ENCODE data around the gene TGFBR3.
"Not testable (repeated sequence)": the region's sequence is repeated elsewhere in the genome, so short reads cannot be mapped to it uniquely, and the experiment has no call there.

TGFBR3 gene

GRCh38 chr1:91847851-91848250 lies 38.1 kb downstream of the TGFBR3 start:
- no peak for DNase-seq (ENCODE audit: low read depth)

GRCh38 chr1:91846639-91847013 lies 39.3 kb downstream of the TGFBR3 start:
- no peak for DNase-seq (ENCODE audit: low read depth)

GRCh38 chr1:91846007-91846638 lies 39.8 kb downstream of the TGFBR3 start:
- no peak for DNase-seq (ENCODE audit: low read depth)

- no peak for DNase-seq (ENCODE audit: low read depth)
Observed at GRCh38 chr1:91844862-91845528, 41.0 kb downstream of the TGFBR3 start.

GRCh38 chr1:91843843-91844242 lies 42.1 kb downstream of the TGFBR3 start:
- DNase-seq (ENCODE audit: low read depth): no peak

GRCh38 chr1:91842563-91842962 lies 43.4 kb downstream of the TGFBR3 start:
- no peak for DNase-seq (ENCODE audit: low read depth)

GRCh38 chr1:91842056-91842455 lies 43.9 kb downstream of the TGFBR3 start:
- DNase-seq (ENCODE audit: low read depth): no peak

GRCh38 chr1:91840276-91840675 lies 45.7 kb downstream of the TGFBR3 start:
- DNase-seq (ENCODE audit: low read depth): not testable (repeated sequence)

- DNase-seq (ENCODE audit: low read depth): no peak
Observed at GRCh38 chr1:91836331-91837040, 49.5 kb downstream of the TGFBR3 start.

- no peak for DNase-seq (ENCODE audit: low read depth)
Observed at GRCh38 chr1:91835087-91835521, 50.8 kb downstream of the TGFBR3 start.

GRCh38 chr1:91834549-91834948 lies 51.4 kb downstream of the TGFBR3 start:
- DNase-seq (ENCODE audit: low read depth): not testable (repeated sequence)

GRCh38 chr1:91833946-91834345 lies 52.0 kb downstream of the TGFBR3 start:
- DNase-seq (ENCODE audit: low read depth): no peak

- no peak for DNase-seq (ENCODE audit: low read depth)
Observed at GRCh38 chr1:91831132-91831930, 54.6 kb downstream of the TGFBR3 start.

- DNase-seq (ENCODE audit: low read depth): no peak
Observed at GRCh38 chr1:91830242-91831131, 55.5 kb downstream of the TGFBR3 start.

GRCh38 chr1:91829293-91830153 lies 56.4 kb downstream of the TGFBR3 start:
- DNase-seq (ENCODE audit: low read depth): no peak

- DNase-seq (ENCODE audit: low read depth): no peak
Observed at GRCh38 chr1:91828583-91829281, 57.2 kb downstream of the TGFBR3 start.

- no peak for DNase-seq (ENCODE audit: low read depth)
Observed at GRCh38 chr1:91827459-91828321, 58.3 kb downstream of the TGFBR3 start.

GRCh38 chr1:91827087-91827458 lies 58.9 kb downstream of the TGFBR3 start:
- DNase-seq (ENCODE audit: low read depth): no peak

- no peak for DNase-seq (ENCODE audit: low read depth)
Observed at GRCh38 chr1:91826649-91827048, 59.3 kb downstream of the TGFBR3 start.

Measured in activated T-helper 9 cell treated with anti-CD3 and anti-CD28 coated beads, Interleukin-2, amount 50 U/mL, for 16 hours (primary cell).